Measurements from ENCODE around the gene LEMD2.

Gene LEMD2

GRCh38 chr6:33819021-33819420 is 30.1 kb upstream of the LEMD2 start:
- DNase-seq (ENCODE audit: low read depth in 2 of 2) = no peak

GRCh38 chr6:33818293-33818692 is 29.4 kb upstream of the LEMD2 start:
- no peak for DNase-seq (ENCODE audit: low read depth in 2 of 2)

- DNase-seq (ENCODE audit: low read depth in 2 of 2) = no peak
Observed at GRCh38 chr6:33817489-33817888, 28.6 kb upstream of the LEMD2 start.

- DNase-seq (ENCODE audit: low read depth in 2 of 2) = no peak
Observed at GRCh38 chr6:33816911-33817310, 28.0 kb upstream of the LEMD2 start.

- no peak for DNase-seq (ENCODE audit: low read depth in 2 of 2)
Observed at GRCh38 chr6:33815854-33816253, 26.9 kb upstream of the LEMD2 start.

GRCh38 chr6:33813990-33814985 is 25.4 kb upstream of the LEMD2 start:
- no peak for DNase-seq (ENCODE audit: low read depth in 2 of 2)

GRCh38 chr6:33813246-33813904 is 24.4 kb upstream of the LEMD2 start:
- DNase-seq (ENCODE audit: low read depth in 2 of 2) = no peak

- peak; percentile 11 to 12 for DNase-seq (ENCODE audit: low read depth in 2 of 2)
Observed at GRCh38 chr6:33812669-33813068, 23.7 kb upstream of the LEMD2 start.

GRCh38 chr6:33809594-33809993 is 20.7 kb upstream of the LEMD2 start:
- no peak for DNase-seq (ENCODE audit: low read depth in 2 of 2)

- DNase-seq (ENCODE audit: low read depth in 2 of 2) = no peak
Observed at GRCh38 chr6:33808641-33809180, 19.8 kb upstream of the LEMD2 start.

GRCh38 chr6:33807606-33808005 is 18.7 kb upstream of the LEMD2 start:
- no peak for DNase-seq (ENCODE audit: low read depth in 2 of 2)

GRCh38 chr6:33806841-33807240 is 17.9 kb upstream of the LEMD2 start:
- no peak for DNase-seq (ENCODE audit: low read depth in 2 of 2)

GRCh38 chr6:33803571-33804053 is 14.7 kb upstream of the LEMD2 start, which contains the start of gene MLN:
Gene MLN, minus strand, starts transcription at chr6:33804003. Its CDS starts 2,840 bp downstream, at chr6:33801163.
- no peak for DNase-seq (ENCODE audit: low read depth in 2 of 2)

GRCh38 chr6:33802186-33802958 is 13.4 kb upstream of the LEMD2 start:
- no peak for DNase-seq (ENCODE audit: low read depth in 2 of 2)

- DNase-seq (ENCODE audit: low read depth in 2 of 2) = no peak
Observed at GRCh38 chr6:33801611-33802010, 12.7 kb upstream of the LEMD2 start.

GRCh38 chr6:33800248-33800969 is 11.5 kb upstream of the LEMD2 start:
- no peak for DNase-seq (ENCODE audit: low read depth in 2 of 2)

- DNase-seq (ENCODE audit: low read depth in 2 of 2) = no peak
Observed at GRCh38 chr6:33799454-33800113, 10.7 kb upstream of the LEMD2 start.

- no peak for DNase-seq (ENCODE audit: low read depth in 2 of 2)
Observed at GRCh38 chr6:33798343-33798848, 9.5 kb upstream of the LEMD2 start.

GRCh38 chr6:33797626-33798342 is 8.9 kb upstream of the LEMD2 start:
- no peak for DNase-seq (ENCODE audit: low read depth in 2 of 2)

All from stimulated activated CD4-positive, alpha-beta T cell treated with anti-CD3 and anti-CD28 coated beads, Interleukin-15, amount 100 ng/mL, for 48 hours (primary cell).